GM19397 (cell line): ENCODE measurements around the gene ANK3.

Source experiments
- ATAC-seq: cut with Tn5 transposase; IDR thresholded peaks from one replicate; pipeline ENCODE4 v1.9.1; 2021; ENCODE audit warnings: mild to moderate bottlenecking, moderate library complexity; ENCODE audit not compliant: unreplicated experiment

The ANK3 gene

GRCh38 chr10:60141896-60142559, 247.6 kb downstream of the ANK3 start:
- ATAC-seq, result no peak

GRCh38 chr10:60140651-60141632, 248.7 kb downstream of the ANK3 start:
- no peak for ATAC-seq

- ATAC-seq, result no peak
These were observed 249.7 kb downstream of the ANK3 start for GRCh38 chr10:60139798-60140566.

GRCh38 chr10:60139290-60139689, 250.4 kb downstream of the ANK3 start:
- no peak for ATAC-seq

- ATAC-seq, result no peak
These were observed 250.8 kb downstream of the ANK3 start for GRCh38 chr10:60138842-60139241.

- no peak for ATAC-seq
These were observed 251.6 kb downstream of the ANK3 start for GRCh38 chr10:60138026-60138425.

DNA sequence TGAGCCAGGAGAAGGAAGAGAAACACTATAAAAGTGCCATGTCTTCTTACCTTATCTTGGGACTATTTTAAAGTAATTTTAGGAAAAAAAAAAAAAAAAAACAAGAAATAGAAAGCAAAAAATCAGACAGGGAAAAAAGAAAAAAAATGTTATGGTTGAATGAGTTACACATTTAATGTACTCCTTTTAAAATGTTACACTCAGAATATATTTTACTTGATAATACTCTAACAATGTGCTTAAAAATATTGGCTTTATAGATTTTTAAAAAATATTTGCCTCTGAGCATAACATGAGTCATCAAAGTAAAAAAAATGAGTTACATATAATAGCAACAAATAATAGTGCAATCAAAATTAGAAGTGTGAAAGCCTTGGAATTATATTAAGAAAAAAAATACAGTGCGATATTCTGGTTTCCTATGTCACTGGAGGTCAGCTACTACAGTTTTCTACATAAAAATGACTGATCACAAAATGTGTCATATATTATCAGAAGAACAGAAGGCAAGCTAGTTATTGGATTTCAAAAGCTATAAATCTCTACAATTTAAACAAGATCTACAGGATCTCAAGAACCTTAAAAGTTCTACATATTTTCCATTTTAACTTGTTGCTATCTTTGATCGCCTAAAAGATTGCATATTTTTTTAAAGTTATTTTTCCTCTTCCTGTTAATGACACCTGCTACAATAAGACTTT, 252.2 kb downstream of the ANK3 start:
- ATAC-seq, result no peak

GRCh38 chr10:60135020-60135419, 254.7 kb downstream of the ANK3 start:
- ATAC-seq, result no peak

- ATAC-seq, result no peak
These were observed 255.1 kb downstream of the ANK3 start for GRCh38 chr10:60134548-60134947.

DNA sequence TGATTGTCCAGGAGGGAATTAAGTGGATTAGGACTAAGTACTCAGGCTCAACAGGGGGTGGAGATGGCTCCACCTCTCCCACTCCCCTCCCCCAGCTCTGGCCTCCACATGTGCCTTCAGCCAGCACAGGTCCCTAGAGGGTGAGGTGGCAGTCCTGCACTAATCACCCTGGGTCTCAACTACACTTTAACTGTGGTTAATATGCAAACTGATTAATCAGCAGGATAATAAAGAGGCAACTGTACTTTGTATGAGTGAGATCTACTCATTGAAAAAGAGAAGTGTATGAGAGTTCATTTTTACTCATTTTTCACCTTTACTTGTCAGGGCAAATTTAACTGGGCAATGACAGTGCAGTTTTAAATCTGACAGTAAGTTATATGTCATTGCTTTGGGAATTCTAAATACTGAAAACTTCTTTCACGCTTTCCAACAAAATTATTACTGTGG, 259.5 kb downstream of the ANK3 start:
- peak; percentile 61 for ATAC-seq

- ATAC-seq, result no peak
These were observed 263.8 kb downstream of the ANK3 start for GRCh38 chr10:60125895-60126294.

DNA sequence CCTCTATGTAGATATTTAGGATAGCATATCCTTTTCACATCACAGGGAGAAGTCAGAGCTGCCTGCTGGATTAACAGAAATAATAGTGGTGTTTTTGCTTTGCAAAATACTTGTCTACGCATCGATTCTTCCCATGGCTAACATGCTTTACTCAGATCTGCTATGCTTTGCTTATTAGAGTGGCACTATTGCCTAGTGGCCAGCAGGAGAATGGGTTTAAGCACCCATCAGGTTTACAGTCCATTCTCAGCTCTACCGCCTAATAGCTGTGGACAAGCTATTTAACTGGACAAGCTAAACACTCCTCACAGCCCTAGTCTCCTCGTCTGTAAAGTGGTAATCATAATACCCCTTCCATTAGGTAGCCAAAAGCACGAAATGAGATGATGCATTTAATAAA, 265.1 kb downstream of the ANK3 start:
- ATAC-seq, result no peak

DNA sequence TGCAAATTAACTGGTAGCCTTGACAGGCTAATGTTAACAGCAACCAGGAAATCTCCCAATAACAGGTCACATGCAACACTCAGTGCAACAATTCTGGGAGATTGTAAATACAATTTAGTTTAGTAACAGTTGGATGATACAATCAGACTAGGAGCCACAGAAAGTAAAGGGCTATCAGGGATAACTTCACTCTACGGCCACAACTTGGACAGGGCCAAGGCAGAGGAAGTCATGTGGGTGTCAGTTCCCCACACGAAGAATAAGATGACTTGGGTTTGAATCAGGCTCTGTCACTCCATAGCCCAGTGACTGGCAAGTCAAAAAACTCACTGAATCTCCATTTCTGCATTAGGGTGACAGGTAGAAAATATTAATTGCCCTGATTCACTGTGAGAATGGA, 266.0 kb downstream of the ANK3 start:
- ATAC-seq, result no peak

DNA sequence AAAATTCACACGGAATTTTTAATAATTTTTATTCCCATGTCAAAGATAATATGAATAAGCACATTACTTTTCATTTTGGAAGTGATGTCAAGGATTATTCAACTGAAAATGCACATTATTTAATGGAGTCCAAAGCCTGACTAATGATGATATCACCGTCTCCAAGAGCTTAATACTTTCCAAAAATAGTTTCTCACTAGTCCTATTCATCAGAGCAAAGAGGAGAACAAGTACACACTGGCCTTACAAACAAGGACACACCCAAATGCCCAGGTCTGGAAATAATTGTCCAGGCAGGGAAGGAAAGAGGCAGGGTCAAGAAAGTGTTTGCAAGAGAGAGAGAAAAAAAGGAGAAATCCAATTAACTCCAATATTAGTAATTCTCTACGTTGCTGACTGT, 266.5 kb downstream of the ANK3 start:
- ATAC-seq, result no peak

GRCh38 chr10:60122190-60122589, 267.5 kb downstream of the ANK3 start:
- ATAC-seq, result no peak

GRCh38 chr10:60114765-60115586, 274.7 kb downstream of the ANK3 start:
- peak; percentile 86 for ATAC-seq

- ATAC-seq, result no peak
These were observed 278.9 kb downstream of the ANK3 start for GRCh38 chr10:60110739-60111138.

DNA sequence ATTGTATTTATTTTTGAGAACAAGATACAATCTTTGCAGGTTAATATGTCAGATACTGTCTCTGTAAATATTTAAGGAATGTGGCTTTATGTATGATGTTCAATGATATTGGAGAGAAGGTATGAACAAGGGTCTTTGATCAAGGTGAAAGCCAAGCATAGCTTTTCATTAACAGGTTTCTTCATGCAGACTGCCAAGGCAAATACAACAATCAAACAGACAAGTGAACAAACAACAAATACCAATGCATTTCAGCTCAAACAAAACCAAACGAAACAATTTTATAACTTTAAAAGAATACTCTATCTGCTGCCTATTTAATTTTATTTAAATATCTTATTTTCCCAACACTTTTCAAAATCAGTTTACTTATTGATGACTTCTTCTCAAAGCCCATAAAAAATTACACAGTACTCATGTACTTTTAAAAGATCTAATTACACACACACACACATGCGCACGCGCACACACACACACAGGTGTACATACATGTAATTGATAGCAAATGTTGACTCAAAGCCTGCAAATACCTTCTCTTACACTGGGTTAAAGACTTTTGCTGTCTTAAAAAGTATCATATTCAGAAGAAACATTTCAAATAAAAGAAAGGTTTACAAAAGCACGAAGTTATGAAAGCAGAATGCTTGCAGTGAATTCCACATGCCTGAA, 282.2 kb downstream of the ANK3 start:
- no peak for ATAC-seq

- ATAC-seq, result no peak
These were observed 284.4 kb downstream of the ANK3 start for GRCh38 chr10:60105295-60105695.
